ENCODE measurements around the gene TMEM128.
"Not testable (repeated sequence)": the region's sequence is repeated elsewhere in the genome, so short reads cannot be mapped to it uniquely, and the experiment has no call there.

Gene TMEM128, protein sequence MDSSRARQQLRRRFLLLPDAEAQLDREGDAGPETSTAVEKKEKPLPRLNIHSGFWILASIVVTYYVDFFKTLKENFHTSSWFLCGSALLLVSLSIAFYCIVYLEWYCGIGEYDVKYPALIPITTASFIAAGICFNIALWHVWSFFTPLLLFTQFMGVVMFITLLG

DNA sequence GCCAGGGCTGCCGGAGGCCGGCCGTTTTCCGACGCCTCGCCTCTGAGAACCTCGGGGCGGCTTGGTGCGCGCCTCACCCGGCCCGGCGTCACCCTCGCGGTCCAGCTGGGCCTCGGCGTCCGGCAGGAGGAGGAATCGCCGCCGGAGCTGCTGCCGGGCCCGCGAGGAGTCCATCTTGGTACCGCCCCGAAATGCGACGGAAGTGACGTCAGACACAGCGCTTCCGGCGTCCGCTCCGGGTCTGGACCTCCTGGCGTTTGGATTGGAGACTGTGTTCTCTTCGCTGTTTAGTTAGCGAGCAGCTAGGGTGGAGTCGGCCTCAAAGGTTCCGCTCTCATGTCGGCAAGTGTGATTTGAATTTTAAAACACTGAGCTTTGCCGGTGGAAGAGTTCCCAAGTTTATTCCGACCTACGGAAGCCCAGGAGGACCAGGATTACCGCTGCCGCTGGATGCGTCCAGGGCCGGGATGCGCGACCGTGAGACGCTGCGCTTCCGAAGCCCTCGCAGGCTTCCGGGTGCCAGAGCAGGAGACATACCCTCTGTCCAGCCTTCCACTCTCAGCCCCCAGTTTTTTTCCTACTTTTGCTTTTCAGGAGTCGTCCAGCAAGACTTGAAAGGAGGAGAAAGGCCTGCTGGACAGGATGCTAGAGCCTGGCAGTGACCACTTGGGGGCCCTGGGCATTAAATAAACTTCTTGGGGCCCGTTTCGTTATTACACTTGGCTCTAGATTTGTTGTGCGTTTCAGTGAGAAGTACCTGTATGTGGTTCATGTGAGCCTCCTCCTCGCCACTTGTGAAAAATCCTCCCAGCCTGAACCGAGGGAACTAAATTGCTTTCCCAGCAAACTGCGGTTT is at the start of gene TMEM128:
TMEM128 (minus strand) TSS at position 195 of the 856 bp plus-strand sequence; CDS start at position 174, 21 bp downstream.
- DNase-seq, result peak; percentile 49

DNA sequence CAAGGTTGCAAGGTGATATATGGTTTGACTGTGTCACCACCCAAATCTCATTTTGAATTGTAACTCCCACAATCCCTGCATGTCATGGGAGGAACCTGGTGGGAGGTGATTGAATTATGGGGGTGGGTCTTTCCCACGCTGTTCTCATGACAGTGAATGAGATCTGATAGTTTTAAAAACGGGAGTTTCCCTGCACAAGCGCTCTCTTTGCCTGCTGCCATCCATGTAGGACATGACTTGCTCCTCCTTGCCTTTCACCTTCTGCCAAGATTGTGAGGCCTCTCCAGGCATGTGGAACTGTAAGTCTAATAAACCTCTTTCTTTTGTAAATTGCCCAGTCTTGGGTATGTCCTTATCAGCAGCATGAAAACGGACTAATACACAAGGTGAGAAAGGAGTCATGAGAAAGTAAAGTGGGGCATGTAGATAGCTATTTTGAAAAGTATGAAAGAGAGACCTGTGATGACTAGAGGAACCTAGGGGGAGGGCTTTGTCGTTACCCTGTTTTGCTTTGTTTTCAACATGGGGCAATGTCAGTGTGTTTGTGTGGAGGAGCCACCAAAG is 48.3 kb upstream of the TMEM128 start:
- no peak for DNase-seq

DNA sequence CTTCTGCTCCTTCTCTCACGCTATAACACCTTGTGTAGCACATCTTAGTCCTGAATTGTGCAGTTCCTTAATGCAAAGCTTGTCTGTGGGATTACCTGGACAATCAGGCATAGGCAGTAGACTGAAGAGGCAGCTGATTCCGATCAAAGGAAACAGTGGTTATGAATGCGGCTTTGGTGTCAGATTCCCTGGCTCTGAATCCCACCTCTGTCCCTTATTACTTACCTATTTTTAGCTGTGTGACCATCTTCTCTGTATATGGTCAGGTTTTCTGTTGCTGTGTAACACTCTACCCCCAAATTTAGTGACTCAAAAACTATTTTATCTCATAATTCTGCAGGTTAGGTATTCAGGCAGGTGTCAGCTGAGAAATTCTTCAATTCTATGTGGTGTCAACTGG is 45.3 kb upstream of the TMEM128 start:
- no peak for DNase-seq

DNA sequence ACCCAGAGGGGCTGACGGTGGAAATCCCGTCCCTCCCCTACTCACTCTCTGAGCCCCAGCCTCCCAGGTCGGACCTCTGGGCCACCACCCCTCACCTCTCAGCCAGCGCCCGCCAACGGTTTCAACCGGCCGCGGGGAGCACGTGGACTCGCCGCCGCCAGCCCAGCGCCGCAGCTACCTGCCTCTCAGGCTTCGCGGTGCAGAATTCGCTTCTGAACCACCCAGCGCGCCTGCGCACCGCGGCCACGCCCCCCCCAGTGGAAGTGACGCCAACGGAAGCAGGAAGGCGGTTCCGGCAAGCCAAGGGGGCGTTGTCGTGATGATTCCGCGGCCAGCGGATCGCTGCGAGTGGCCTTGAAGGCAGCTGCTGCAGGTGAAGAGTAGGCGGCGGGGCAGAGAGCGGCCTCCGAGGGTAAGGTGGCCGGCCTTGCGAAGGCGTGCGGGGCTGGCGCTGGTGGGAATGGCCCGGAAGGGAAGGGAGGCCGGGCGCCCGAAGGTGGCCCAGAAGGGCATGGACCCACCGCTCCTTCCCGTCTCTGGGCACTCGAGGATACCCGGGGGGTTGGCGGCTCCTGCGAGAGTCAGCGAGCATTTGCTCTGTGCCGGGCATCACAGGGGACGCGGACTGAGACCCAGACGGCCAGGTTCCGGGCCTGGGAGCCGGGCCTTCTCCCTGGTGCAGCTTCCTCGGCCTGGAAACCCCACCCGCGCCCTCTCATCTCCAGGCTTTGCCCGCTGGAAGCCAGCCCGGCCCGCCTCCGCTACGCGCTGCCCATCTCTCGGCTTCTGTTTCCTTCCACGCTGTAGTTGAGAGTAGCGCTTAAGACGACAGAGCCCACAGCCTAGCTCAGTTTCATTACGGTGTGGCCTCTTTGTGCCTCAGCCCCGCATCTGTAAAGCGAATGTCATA is 42.2 kb upstream of the TMEM128 start, which contains the start of the genes LYAR and ZBTB49:
LYAR (minus strand) TSS at position 214 of the 910 bp plus-strand sequence. CDS start 6,412 bp downstream, outside the sequence.
ZBTB49 (plus strand) TSS at position 311 of the 910 bp plus-strand sequence. CDS start 9,695 bp downstream, outside the sequence.
- peak; percentile 70 for DNase-seq

DNA sequence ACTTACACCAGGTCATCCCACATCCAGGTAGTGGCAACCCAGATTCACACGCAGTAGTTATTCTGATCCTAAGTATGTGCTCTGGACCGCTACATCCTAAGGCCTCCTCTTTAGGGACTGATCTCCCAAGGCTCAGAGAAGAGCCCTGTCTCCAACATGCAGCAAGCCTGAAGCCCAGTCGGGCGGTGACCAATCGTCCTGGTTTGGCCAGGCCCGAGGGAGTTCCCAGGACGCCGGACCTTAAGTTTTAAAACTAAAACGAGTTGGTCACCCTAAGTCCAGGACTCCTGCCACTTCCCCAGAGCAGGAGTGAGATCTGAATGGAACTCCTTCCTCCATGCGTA is 41.5 kb upstream of the TMEM128 start:
- DNase-seq, result no peak

DNA sequence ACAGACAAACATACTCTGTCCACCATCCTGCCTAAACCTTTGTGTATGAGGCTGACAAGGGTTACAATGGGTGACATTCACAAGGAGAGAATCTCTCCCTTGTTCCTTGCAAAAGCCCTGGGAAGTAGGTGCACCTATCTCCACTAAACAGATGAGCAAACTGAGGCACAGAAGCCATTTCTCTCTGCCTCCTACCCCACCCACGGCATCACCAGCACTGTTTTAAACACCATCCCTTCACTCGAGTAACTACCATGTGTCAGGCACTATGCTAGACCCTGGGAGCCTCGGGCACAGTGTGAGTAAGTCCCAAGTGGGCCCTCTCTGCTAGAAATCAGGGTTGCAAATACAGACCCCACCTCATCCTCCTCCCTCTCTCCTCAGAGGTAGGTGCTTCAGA is 41.0 kb upstream of the TMEM128 start:
- no peak for DNase-seq

DNA sequence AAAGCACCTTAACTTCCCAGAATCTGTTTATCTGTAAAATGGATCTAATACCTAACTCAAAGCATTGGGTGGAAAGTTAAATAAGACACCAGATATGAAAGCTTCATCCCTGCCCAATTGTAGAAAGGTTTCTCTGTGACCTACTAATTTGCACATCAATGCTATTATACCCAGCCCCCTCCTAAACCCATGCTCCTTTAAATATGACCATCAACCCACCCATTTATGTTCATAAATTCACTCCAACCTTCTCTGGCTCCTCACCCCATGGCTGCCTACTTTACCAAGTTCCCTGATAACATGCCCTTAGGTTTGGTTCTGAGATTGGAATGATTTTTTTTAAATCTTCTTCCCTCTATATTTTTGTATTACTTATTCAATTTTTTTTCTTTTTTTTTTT is 40.1 kb upstream of the TMEM128 start:
- no peak for DNase-seq

DNA sequence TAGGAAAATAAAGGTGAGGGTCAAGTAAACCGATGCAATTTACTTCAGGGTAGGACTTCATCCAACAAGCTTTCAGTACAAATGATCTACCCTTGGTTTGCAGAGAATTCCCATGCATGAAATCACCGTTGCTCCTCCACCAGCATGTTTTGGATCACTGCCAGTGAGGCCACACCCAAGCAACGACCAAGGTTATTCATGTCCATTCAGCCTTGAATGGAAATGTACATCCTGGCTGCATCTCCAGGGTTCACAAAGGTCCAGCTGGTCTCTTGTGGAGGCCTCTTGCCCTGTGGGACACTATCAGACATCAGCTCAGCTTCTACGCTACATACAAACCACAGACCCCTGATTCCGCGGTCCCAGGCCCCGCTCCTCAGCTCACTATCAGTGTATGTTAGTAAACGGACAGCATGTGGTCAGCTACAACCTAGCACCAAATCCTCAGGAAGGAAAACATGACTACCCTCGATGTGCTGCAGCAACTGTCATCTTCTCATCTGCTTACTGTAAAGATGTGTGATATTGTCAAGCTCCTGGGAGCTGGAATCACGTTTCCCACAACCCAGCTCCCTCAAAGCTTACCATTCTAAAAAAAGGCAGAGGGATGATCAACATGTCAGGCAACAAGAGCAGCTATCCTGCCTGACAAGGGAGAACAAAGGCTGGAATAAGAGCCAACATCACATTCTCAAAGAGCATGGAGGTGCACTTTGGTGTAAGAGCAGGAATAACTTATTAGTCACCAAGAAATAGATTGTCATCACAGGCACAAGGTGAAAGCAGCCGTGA is 37.0 kb upstream of the TMEM128 start:
- DNase-seq, result no peak

DNA sequence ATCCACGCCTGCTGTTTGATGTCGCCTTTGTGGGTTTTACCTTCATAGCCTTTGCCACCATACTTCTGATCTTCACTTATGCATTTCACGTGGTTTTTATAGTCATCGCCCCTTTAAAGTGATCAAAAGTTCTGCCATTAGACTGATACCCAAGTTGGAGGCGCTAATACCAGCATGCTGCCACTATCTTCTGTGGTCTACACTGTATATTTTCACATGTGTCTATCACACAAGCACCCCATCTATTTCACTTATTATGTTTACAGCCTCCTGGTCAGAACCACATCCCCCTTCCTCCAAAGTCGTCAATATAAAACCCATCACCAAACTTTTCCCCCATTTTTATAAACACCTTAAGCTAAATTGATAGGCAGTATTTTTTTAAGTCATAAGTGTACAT is 33.8 kb upstream of the TMEM128 start:
- DNase-seq, result no peak

DNA sequence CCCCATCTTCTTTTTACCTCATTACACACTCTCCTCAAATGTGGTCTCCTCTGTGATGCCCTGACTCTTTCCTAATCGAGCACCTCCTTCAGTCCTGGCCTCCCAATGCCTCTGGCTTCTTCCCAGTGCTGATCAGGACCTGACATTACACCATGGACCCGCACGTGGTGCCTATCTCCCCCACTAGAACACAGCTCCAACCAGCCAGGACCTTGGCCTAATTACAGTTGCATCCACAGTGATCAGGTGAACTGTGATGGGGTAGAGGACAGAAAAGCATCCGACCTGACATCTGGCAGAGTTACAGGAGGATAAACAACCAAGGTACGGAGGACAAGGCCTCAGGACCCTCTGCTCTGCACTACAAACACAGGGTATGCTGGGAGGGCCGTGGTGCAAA is 29.5 kb upstream of the TMEM128 start:
- DNase-seq, result no peak

DNA sequence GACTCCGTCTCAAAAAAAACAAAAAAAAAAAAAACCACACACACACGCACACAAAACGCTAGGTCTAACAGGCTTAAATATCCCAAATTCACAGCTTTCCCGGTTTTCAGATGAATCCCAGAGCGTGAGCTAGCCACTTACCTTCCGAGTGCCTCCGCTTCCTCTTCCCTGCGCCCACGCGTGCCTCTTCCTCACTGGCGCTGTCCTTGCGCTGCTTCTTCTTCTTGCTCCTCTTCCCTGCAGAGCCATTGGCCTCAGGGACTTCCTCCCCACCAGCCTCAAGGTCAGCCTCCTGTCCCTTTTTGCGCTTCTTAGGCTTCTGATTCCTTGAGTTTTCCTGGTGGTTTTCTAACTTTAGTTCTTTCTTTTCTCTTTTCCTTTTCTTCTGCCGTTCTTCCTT is 26.2 kb upstream of the TMEM128 start:
- DNase-seq, result no peak

DNA sequence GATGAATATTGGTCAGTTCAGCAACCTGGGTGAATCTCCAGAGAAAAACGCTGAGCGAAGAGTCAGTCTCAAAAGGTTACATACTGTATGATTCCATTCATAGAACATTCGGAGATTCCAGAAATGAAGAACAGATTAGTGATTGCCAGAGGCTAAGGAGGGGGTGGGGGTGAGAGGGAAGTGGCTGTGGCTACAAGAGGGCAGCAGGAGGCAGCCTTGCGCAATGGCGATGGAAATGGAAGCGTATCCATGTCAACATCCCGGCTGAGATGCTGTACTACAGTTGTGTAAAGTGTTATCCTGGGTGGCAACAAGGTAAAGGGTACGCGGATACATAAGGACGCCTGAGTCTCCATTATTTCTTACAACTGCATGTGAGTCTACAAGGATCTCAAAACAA is 23.9 kb upstream of the TMEM128 start:
- no peak for DNase-seq

DNA sequence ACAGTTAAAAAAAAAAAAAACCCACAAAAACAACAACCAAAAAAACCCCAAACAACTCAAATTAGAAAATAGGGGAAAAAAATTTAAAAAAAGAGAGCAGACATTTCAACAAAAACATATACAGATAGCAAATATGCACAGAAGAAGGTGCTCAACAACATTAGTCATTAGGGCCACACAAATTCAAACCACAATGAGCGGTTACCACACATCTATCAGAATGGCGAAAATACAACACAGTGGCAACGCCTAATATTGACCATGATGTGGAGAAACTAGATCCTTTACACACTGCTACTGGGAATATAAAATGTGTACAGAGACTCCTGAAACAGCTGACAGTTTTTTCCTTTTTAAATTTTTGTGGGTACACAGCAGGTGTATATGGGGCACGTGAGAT is 22.5 kb upstream of the TMEM128 start:
- no peak for DNase-seq

DNA sequence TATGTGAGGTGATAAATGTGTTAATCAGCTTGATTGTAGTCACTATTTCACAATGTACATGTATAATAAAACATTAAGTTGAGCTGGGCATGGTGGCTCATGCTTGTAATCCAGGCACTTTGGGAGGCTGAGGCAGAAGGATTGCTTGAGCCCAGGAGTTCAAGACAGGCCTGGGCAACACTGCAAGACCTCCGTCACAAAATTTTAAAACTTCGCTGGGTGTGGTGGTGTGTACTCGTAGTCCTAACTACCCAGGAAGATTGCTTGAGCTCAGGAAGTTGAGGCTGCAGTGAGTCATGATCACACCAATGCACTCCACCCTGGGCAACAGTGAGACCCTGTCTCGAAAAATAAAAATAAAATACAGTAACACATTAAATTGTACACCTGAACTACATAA is 21.8 kb upstream of the TMEM128 start:
- DNase-seq, result no peak

DNA sequence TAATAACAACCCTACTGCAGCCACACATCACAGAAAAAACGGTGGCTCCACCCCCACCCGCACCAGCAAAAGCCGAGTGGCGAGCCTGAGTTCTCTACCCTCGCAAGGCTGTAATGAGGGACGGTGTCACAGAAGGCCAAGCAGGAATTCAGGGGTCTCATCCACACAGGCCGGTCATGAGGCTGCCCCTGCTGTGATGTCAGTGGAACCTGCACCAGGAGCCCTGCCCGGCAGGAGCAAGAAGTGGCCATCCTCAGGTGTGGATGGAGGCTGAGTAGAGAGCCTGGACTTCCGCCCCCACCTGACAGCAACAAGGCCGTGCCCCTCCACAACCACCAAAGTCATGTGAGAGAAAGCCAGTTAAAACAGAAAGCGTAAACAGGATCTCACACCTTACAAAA is 21.3 kb upstream of the TMEM128 start:
- DNase-seq, result no peak

DNA sequence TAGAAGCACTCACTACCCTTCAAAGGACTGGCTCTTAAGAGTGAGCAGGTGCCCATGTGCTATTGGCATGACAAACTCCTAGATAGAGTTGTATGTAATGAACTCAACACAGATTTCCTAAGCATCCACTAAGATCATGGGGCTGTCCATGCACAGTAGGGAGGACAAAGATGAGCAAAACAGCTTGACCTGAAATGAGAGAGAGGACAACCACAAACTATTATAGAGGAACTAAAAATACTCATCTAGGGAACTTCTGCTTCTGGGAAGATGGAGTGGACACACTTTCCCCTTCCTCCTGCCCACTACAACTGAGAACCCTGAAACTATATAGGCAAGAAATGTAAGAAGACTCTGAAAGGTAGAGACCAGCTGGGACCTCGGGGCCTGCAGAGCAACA is 20.8 kb upstream of the TMEM128 start:
- no peak for DNase-seq

DNA sequence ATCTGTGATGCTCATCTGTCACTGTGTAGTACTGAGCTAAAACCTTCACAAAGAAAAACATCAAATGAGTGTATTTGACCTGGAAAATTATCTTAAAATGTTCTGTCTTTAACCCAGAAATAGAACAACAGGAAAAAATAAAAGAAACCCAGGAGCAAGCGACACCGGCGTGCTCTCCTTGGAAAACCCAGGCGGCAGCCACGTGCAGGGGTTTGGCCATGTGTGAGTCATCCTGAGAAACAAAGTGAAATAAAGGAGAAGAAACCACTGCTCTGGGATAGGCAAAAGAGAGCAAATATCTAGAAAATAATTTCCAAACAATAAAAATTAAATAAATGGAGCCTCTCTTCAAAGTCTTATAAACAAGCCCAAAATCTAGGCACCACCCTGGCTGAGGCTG is 20.0 kb upstream of the TMEM128 start:
- no peak for DNase-seq

DNA sequence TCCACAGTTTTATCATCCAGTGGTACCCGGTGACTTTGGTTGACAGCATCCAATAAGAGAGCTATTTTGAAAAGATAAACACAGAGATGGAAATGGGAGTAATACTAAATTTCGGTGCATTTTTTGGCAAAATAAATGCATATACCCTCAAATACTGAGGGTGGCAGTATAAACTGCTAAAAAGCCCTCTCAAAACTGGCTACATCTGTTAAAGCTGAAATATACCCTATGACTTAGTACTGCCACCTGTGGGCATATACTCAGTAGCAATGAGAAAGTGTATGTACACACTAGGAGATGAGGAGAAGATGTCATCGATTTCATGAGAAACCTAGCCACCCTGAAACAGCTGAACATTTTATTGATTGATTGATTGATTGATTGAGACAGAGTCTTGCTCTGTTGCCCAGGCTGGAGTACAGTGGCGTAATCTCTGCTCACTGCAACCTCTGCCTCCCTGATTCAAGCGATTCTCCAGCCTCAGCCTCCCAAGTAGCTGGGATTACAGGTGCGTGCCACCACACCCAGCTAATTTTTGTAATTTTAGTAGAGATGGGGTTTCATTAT is 12.2 kb upstream of the TMEM128 start:
- DNase-seq, result no peak

DNA sequence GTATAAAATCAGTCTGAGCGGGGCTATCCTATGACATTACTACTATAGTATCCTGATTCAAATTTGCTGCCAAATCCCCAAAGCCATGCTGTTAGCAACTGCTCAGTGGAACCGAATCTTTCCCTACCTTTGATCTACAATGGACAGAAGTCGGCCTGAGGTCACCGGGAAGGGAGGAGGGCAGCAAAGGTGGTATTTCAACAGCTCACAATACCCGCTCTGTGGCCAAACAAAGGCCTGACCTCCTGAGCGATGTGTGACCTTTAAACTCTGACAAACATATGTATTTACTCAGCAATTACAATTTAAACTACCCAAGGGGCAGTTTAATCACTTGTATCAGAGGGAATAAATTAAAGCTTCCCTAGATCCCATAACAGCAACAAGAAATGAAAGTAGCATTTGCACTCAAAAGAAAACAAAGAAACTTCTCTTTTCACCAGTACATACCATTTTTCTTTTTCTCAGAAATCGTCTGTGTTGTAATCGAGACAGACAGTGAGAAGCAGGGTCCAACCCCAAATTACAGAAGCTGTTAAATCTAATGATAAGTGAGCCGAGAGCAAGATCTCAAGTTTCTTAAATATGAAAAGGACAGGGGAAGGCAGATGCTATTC is 11.6 kb upstream of the TMEM128 start:
- DNase-seq, result no peak

DNA sequence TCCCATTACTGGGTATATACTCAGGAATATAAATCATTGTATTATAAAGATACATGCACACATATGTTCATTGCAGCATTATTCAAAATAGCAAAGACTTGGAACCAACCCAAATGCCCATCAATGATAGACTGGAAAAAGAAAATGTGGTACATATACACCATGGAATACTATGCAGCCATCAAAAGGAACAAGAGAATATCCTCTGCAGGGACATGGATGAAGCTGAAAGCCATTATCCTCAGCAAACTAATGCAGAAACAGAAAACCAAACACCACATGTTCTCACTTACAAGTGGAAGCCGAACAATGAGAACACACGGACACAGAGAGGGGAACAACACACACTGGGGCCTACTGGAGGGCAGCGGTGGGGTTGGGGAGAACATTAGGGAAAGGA is 9.7 kb upstream of the TMEM128 start:
- not testable (repeated sequence) for DNase-seq

DNA sequence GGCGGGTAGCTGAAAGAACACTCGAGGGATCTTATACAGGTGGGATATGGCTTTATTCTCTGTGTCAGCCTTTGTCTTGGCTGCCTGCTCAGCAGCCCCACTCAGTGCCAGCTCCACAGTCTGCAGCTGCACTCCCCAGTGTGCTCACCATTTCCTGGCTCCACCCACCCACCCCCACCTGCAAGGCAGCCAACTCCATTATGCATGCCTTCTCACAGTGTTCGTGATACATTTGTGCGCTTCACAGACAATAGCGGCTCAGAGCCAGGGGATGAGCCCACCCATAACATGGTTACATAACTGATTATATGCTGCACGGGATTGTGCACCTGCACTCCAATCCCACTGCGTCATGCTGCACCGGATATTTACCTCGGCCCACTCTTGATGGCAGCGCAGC is 8.8 kb upstream of the TMEM128 start:
- no peak for DNase-seq
